ENCODE results near the gene PRRT1. TPM values are rescaled to one million over a fixed set of nuclear protein-coding genes. Genes with fewer than 3 reads are reported as not detected.
"Not testable (repeated sequence)": the region's sequence is repeated elsewhere in the genome, so short reads cannot be mapped to it uniquely, and the experiment has no call there.

Gene PRRT1
- total RNA-seq, 2 experiments from 2014 or later, result 1.1 TPM

DNA sequence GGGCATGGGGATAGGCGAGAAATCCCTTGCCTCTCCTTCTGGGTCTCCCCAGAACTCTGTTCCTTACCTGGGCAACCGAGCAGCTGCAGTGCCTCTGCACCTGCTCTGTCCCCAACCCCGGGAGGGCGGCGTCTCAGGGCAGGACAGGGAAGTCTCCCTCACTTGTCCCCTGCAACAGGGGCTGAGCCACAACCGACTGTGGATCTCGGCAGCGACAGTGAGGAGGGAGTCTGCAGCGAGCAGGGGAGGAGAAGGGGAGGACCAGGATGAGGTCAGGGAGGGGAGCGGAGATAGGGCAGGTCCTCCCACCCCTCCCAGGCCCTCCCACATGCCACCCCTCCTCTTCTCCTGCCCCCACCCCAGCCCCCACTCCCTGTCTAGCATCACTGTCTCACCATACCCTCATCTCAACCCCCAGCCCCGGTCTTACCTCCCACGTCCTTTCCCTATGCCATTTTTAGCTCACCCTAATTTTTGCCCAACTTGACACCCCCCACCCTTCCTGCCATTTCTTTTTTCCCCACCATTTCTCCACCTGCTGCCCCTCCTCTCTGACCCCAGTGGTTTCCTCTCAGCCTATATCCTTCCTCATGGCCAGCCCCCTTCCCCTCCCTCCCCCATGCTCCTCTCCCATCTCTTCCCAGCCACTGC is 42.5 kb downstream of the PRRT1 start, which contains the start of gene TNXB:
TSS of gene TNXB (minus strand) at position 225 of the 651 bp plus-strand sequence. CDS start 11,140 bp downstream, outside the sequence.
- CTCF ChIA-PET, result no interaction called here
- Mint-ChIP-seq H3K4me3 (no peak within 1 kb of the TSS), H3K27me3 (ENCODE audit: low read depth) (no peaks in the 10 kb centered on the region), H3K4me1 (ENCODE audit: low read depth) (peaks cover 25% of the 10 kb centered on the region), H3K36me3 (ENCODE audit: low read depth) (no peaks in the 10 kb centered on the region), H3K9me3 (no peaks in the 10 kb centered on the region), H3K27ac (no peak within 1 kb of the TSS)
- DNase-seq, result no peak
- intact Hi-C loops (cut with micrococcal nuclease), result no loop called here

DNA sequence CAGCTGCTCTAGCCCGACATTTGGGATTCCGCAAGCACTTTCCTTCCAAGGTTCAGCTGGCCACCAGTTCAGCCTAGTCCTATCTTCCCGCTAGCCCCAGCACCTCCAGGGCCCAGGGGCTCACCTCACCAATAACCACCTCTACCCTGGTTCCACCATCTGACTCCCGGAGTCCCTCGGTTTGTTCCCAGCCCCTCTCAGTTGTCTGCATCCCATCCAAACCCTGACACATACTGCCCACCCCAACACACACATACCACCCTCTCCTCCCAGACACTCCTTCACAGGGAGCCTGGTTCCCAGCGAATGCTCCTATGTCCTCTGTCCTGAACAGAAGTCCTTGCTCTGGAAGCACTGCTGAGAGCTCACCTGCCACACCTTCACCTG is 43.0 kb downstream of the PRRT1 start:
- CTCF ChIA-PET, result no interaction called here
- Mint-ChIP-seq H3K4me3 (no peak overlapping the region), H3K27me3 (ENCODE audit: low read depth) (no peaks in the 10 kb centered on the region), H3K36me3 (ENCODE audit: low read depth) (no peaks in the 10 kb centered on the region), H3K9me3 (no peaks in the 10 kb centered on the region), H3K27ac (no peak overlapping the region), H3K4me1 (ENCODE audit: low read depth) (peaks cover 25% of the 10 kb centered on the region)
- intact Hi-C loops (cut with micrococcal nuclease), result no loop called here
- no peak for DNase-seq

GRCh38 chr6:32108094-32108627 is 43.6 kb downstream of the PRRT1 start:
- Mint-ChIP-seq H3K27me3 (ENCODE audit: low read depth) (no peaks in the 10 kb centered on the region), H3K27ac (no peak overlapping the region), H3K4me1 (ENCODE audit: low read depth) (peaks cover 25% of the 10 kb centered on the region), H3K9me3 (no peaks in the 10 kb centered on the region), H3K4me3 (no peak overlapping the region), H3K36me3 (ENCODE audit: low read depth) (no peaks in the 10 kb centered on the region)
- intact Hi-C loops (cut with micrococcal nuclease), result no loop called here
- DNase-seq, result no peak
- CTCF ChIA-PET, result no interaction called here

DNA sequence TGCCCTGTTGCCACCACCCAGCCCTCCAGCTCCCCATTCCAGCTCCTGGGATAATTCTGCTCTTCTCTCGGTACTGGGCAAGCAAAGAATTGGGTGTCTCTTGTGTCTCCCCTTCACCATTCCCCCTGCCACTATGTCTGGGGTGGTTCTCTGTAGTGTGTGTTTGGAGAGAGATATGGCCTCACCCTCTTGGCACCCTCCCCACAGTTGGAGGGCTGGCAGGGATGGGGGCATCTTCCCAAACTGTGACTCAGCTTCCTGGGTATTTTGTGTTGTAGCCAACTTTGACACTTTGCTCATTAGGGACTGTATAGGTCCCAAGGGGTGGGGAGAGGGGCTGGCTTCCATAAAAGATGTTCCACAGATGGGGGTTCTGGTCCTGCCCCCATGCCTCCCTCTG is 44.3 kb downstream of the PRRT1 start:
- CTCF ChIA-PET, result interaction anchor here (1.1 kb wide), 1 partner anchor 11 kb away, joined by 3 read pairs; no protein-coding TSS in a partner anchor
- Mint-ChIP-seq H3K36me3 (ENCODE audit: low read depth) (no peaks in the 10 kb centered on the region), H3K27ac (no peak overlapping the region), H3K27me3 (ENCODE audit: low read depth) (no peaks in the 10 kb centered on the region), H3K4me3 (no peak overlapping the region), H3K9me3 (no peaks in the 10 kb centered on the region), H3K4me1 (ENCODE audit: low read depth) (peaks cover 25% of the 10 kb centered on the region)
- no peak for DNase-seq
- intact Hi-C loops (cut with micrococcal nuclease), result no loop called here

GRCh38 chr6:32105433-32105832 is 46.3 kb downstream of the PRRT1 start:
- Mint-ChIP-seq H3K9me3 (no peaks in the 10 kb centered on the region), H3K4me1 (ENCODE audit: low read depth) (peaks cover 25% of the 10 kb centered on the region), H3K36me3 (ENCODE audit: low read depth) (no peaks in the 10 kb centered on the region), H3K4me3 (no peak overlapping the region), H3K27ac (no peak overlapping the region), H3K27me3 (ENCODE audit: low read depth) (peaks cover 2% of the 10 kb centered on the region)
- CTCF ChIA-PET, result no interaction called here
- DNase-seq, result no peak
- intact Hi-C loops (cut with micrococcal nuclease), result no loop called here

GRCh38 chr6:32102255-32102654 is 49.5 kb downstream of the PRRT1 start:
- Mint-ChIP-seq H3K36me3 (ENCODE audit: low read depth) (no peaks in the 10 kb centered on the region), H3K4me1 (ENCODE audit: low read depth) (no peaks in the 10 kb centered on the region), H3K4me3 (no peak overlapping the region), H3K9me3 (no peaks in the 10 kb centered on the region), H3K27ac (no peak overlapping the region), H3K27me3 (ENCODE audit: low read depth) (peaks cover 10% of the 10 kb centered on the region)
- CTCF ChIA-PET, result interaction anchor here (0.6 to 2.5 kb wide), 2 partner anchors 16 to 37 kb away, joined by 3 to 11 read pairs; no protein-coding TSS in a partner anchor
- intact Hi-C loops (cut with micrococcal nuclease), result no loop called here
- no peak for DNase-seq

DNA sequence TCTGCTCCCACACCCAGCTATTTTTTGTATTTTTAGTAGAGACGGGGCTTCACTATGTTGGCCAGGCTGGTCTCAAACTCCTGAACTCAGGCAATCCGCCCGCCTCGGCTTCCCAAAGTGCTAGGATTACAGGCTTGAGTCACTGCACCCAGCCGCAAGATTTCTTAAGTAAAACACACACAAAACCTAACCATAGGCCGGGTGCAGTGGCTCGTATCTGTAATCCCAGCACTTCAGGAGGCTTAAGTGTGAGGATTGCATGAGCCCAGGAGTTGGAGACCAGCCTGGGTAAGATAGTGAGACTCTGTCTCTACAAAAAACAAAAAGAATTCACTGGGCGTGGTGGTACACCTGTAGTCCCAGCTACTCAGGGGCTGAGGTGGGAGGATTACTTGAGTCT is 51.5 kb downstream of the PRRT1 start:
- DNase-seq; intact Hi-C loops (cut with micrococcal nuclease); H3K36me3 Mint-ChIP-seq (ENCODE audit: low read depth); H3K4me1 Mint-ChIP-seq (ENCODE audit: low read depth); H3K4me3 Mint-ChIP-seq; H3K27ac Mint-ChIP-seq; H3K9me3 Mint-ChIP-seq: not testable (repeated sequence)
- CTCF ChIA-PET, result interaction anchor here (1.2 kb wide), 1 partner anchor 19 kb away, joined by 3 read pairs; no protein-coding TSS in a partner anchor
- peaks cover 25% of the 10 kb centered on the region for H3K27me3 Mint-ChIP-seq (ENCODE audit: low read depth)

Small RNA genes lying within 50 kb of the gene (microRNA-seq; reads per million reads assigned to microRNA genes)
- 3.8 reads per million for gene MIR6721 (ENCODE audit: borderline microRNAs expressed, borderline replicate concordance)
- not detected for gene MIR6833 (ENCODE audit: borderline microRNAs expressed, borderline replicate concordance)

Other genes with a start within 250 kb of the PRRT1 start
- gene ZBTB12, start 249.9 kb downstream of the PRRT1 start, total RNA-seq, result under 1 TPM; 0.57 to 0.69 TPM
- gene C2, start 224.2 kb downstream of the PRRT1 start, total RNA-seq, result 1 to 10 TPM; 1.6 to 2.1 TPM
- gene CFB, start 205.8 kb downstream of the PRRT1 start, total RNA-seq, result 1 to 10 TPM in 1 of 2 experiments, under 1 TPM in 1; 0.74 to 1.7 TPM
- 10 to 100 TPM; 83.2 to 87.4 TPM for gene NELFE, start 193.0 kb downstream of the PRRT1 start, total RNA-seq
- gene SKIC2, start 192.8 kb downstream of the PRRT1 start, total RNA-seq, result 100 to 1,000 TPM in 1 of 2 experiments, 10 to 100 TPM in 1; 93.6 to 101 TPM
- 10 to 100 TPM; 12.5 to 13.0 TPM for gene DXO, start 179.8 kb downstream of the PRRT1 start, total RNA-seq
- gene C4A, start 169.9 kb downstream of the PRRT1 start, total RNA-seq, result 1 to 10 TPM; 3.2 to 3.5 TPM
- 1 to 10 TPM; 2.7 to 3.3 TPM for gene C4B, start 137.1 kb downstream of the PRRT1 start, total RNA-seq
- under 1 TPM in 1 of 2 experiments, not detected in 1; 0.19 TPM for gene CYP21A2, start 113.5 kb downstream of the PRRT1 start, total RNA-seq
- gene TNXB, start 42.6 kb downstream of the PRRT1 start, total RNA-seq, result 1 to 10 TPM; 2.9 to 4.8 TPM
- gene ATF6B, start 23.7 kb downstream of the PRRT1 start, total RNA-seq, result 10 to 100 TPM; 68.2 to 69.4 TPM
- gene FKBPL, start 21.7 kb downstream of the PRRT1 start, total RNA-seq, result 1 to 10 TPM; 6.0 to 6.2 TPM
- 10 to 100 TPM; 13.2 to 14.8 TPM for gene PPT2, start 2.2 kb upstream of the PRRT1 start, total RNA-seq
- gene EGFL8, start 12.7 kb upstream of the PRRT1 start, total RNA-seq, result 1 to 10 TPM; 6.1 to 9.5 TPM
- gene AGPAT1, start 24.1 kb upstream of the PRRT1 start, total RNA-seq, result 10 to 100 TPM; 25.8 to 26.5 TPM
- gene RNF5, start 26.5 kb upstream of the PRRT1 start, total RNA-seq, result 10 to 100 TPM; 39.5 to 39.9 TPM
- 10 to 100 TPM; 15.6 to 17.0 TPM for gene AGER, start 32.3 kb upstream of the PRRT1 start, total RNA-seq
- gene PBX2, start 38.3 kb upstream of the PRRT1 start, total RNA-seq, result 10 to 100 TPM; 46.5 to 47.7 TPM
- 10 to 100 TPM; 71.8 to 72.1 TPM for gene GPSM3, start 40.7 kb upstream of the PRRT1 start, total RNA-seq
- under 1 TPM in 1 of 2 experiments, not detected in 1; 0.50 TPM for gene NOTCH4, start 72.1 kb upstream of the PRRT1 start, total RNA-seq
- gene TSBP1, start 220.0 kb upstream of the PRRT1 start, total RNA-seq, result not detected